Left renal pelvis (tissue), 4 donors: ENCODE measurements around the gene TMCO1. TPM values are rescaled to one million over a fixed set of nuclear protein-coding genes. Genes with fewer than 3 reads are reported as not detected.
"Not testable (repeated sequence)": the region's sequence is repeated elsewhere in the genome, so short reads cannot be mapped to it uniquely, and the experiment has no call there.

ENCODE experiments used
- DNase-seq, 4 donors: peaks; one replicate each; pipeline ENCODE4 v3.0.0-alpha.2; 2013; ENCODE audit warnings: low read depth in 4 of 4, low spot score in 3 of 4
- polyA plus RNA-seq, 4 donors: library from polyadenylated mRNA; unstranded; fragments of 120-200 nt; gene quantifications; one replicate each; pipeline ENCODE4 v1.2.1, GENCODE V29; 2013; ENCODE audit not compliant: insufficient read length in 4 of 4

TMCO1 gene, protein sequence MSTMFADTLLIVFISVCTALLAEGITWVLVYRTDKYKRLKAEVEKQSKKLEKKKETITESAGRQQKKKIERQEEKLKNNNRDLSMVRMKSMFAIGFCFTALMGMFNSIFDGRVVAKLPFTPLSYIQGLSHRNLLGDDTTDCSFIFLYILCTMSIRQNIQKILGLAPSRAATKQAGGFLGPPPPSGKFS
- 100 to 1,000 TPM; 104 to 192 (median 160) TPM for polyA plus RNA-seq

DNA sequence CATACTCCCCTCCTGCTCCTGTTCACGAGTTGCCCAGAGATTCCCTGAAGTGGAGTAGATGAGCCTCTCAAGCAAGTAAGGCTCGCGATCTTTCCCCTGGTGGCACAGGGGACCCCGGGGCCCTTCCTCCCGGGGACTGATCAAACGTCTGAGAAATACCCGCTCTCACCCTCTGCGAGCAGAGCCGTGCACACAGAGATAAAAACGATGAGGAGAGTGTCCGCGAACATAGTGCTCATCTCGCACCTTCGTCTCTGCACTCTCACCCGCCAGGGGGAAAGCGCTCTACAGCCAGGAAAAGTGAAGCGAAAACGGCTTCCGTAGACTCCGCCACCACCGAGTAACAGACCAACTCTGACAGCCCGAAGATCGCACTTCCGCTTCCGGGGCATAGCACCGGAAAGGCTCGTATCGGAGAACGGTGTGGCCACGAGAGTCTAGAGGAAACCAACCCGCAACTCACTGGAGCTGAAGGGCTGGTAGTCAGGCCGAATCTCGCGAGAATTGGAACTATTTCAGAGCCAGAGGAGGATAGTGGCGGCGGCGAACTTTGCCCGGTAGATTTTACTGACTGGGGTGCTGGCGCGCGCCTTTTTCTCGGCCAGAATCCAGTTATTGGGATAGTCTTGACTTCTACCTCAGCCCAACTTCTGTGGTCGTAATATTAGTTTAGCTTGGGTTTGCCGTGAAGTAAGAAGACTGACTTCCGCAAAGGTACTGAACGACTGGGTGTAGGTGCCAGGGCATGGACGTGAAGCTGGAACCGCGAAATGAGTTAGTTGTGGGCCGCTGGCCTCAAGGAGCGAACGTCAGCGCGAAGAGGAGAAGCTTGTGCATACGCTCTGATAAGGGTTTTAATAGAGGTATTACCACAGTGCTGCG is at the start of gene TMCO1:
Gene TMCO1 (minus strand): TSS at position 356 of the 882 bp plus-strand sequence. CDS start 117 bp downstream, at position 239.
- peak; percentile 88 to 96 (median 90) for DNase-seq

- no peak for DNase-seq
Measured at GRCh38 chr1:165816826-165817497, 48.3 kb upstream of the TMCO1 start.

DNA sequence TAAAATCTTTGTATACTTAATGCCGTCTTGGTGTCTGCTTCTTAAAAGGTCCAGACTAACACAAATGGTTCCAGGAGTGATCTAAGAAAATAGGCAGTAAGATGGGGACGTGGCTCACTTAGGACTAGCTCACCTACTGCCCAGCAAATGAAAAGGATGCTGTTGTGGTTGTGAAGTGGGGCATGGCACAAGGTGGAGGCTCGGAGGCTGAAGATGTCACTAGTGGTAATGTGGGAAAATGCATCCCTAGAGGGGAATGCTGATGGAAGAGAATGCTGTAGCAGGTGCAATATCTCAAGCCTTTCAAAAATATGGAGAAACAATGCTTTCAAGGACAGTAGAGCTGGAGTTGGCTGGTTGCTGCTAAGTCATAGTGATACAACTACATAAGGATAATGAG is 47.5 kb upstream of the TMCO1 start:
- DNase-seq = no peak

DNA sequence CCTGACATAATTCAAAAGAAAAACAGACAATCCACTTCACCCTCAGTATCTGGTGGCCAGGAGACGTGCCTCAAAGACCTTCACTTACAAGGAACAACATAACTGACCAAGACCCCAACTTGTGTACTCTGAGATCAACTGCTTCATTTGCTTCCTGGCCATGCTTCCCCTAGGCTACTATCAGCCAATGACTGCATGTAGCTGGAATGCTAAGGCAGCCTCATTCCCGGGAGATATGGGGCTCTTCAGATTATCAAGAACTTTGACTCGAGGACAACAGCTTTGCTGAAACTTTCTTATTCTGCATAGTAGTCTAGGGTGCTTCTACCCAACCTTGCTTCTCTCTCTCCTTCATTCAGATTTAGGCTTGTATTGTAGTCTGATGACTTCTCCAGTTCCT is 47.1 kb upstream of the TMCO1 start:
- DNase-seq = no peak

GRCh38 chr1:165807613-165808012 is 38.9 kb upstream of the TMCO1 start:
- no peak for DNase-seq

DNA sequence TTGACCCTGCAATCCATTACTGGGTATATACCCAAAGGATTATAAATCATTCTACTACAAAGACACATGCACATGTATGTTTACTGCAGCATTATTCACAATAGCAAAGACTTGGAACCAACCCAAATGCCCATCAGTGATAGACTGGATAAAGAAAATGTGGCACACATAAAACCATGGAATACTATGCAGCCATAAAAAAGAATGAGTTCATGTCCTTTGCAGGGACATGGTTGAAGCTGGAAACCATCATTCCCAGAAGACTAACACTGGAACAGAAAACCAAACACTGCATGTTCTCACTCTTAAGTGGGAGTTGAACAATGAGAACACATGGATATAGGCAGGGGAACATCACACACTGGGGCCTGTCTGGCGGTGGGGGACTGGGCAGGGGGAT is 35.8 kb upstream of the TMCO1 start:
- DNase-seq = not testable (repeated sequence)

GRCh38 chr1:165799387-165799786 is 30.7 kb upstream of the TMCO1 start:
- no peak for DNase-seq

DNA sequence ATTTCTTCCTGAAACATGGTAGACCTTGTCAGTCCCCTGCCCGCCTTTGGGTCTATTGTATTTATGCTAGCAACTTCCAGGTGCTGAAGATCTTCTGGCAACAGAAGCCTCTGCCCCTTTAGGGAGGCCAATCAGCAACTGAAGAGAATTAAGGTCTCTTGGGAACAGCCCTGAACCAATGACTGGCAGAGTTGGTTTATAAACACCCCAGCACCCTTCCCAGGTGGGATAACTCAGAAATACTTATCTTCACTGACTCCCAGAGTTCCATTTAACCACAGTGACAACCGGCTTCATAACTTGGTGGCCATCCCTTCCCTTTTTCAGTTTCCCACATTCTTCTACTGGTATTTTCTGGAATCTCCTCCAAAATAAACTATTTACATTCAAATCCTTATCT is 27.2 kb upstream of the TMCO1 start:
- no peak for DNase-seq

GRCh38 chr1:165793951-165794350 is 25.3 kb upstream of the TMCO1 start:
- DNase-seq = no peak

GRCh38 chr1:165787741-165788140 is 19.1 kb upstream of the TMCO1 start:
- no peak for DNase-seq

- not testable (repeated sequence) for DNase-seq
Measured at GRCh38 chr1:165783519-165783918, 14.9 kb upstream of the TMCO1 start.

DNA sequence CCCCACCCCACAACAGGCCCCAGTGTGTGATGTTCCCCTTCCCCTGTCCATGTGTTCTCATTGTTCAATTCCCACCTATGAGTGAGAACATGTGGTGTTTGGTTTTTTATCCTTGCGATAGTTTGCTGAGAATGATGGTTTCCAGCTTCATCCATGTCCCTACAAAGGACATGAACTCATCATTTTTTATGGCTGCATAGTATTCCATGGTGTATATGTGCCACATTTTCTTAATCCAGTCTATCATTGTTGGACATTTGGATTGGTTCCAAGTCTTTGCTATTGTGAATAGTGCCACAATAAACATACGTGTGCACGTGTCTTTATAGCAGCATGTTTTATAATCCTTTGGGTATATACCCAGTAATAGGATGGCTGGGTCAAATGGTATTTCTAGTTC is 9.5 kb upstream of the TMCO1 start:
- not testable (repeated sequence) for DNase-seq

DNA sequence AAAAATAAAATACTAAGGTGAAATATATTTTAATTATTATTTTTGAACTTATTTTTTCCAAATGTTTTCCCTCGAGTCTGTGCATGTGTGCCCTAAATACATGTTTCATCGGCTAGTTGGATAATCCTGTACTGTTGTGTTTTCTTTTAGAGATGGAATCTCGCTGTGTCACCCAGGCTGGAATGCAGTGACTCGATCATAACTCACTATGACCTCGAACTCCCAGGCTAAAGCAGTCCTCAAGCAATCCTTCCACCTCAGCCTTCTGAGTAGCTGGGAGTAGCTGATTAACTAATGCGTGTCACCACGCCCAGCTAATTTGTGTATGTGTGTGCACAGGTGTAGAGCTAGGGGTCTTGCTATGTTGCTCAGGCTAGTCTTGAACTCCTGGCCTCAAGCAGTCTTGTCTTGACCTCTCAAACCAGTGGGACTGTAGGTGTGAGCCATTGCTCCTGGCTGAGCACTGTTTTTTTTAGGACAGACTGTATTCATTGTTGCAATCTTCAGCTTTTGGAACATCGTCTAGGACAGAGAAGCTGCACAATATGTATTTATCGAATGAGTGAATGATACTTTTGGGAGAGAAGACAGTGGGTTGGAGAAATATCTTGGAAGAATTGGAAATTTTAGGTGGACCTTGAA is 4.8 kb upstream of the TMCO1 start:
- no peak for DNase-seq

- DNase-seq = no peak
Measured at GRCh38 chr1:165772739-165773138, 4.1 kb upstream of the TMCO1 start.

DNA sequence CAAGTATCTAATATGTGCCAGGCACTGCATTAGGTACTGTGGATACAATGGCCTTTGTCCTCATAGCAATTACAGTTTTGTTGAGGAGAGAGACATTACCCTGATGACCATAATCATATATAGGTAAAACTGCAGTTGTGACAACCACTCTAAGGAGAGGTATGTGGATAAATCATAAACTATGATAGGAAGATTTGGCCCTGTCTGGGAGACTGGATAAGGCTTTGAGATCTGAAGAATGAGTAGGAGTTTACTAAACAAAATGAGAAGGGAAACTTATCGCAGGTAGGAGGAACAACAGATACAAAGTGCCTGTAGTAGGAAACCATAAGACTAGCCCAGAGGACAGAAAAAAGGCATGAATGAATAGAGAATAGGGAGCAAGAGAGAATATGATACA is 4.4 kb downstream of the TMCO1 start:
- DNase-seq = no peak

DNA sequence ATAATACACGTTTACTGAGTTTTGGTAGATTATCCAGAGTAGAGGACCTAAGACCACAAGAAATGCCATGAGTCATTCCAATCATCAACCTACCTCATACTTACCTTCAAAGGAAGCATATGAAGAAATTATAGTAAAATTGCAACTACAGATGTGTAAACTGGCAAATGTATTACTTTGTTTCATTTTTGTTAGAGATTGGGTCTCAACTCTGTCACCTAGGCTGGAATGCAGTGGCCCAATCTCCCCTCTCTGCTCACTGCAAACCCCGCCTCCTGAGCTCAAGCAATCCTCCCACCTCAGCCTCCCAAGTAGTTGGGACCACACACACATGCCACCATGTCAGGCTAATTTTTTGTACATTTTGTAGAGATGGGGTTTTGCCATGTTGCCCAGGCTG is 5.2 kb downstream of the TMCO1 start:
- DNase-seq = no peak

GRCh38 chr1:165762725-165763124 is 5.9 kb downstream of the TMCO1 start:
- DNase-seq = no peak

DNA sequence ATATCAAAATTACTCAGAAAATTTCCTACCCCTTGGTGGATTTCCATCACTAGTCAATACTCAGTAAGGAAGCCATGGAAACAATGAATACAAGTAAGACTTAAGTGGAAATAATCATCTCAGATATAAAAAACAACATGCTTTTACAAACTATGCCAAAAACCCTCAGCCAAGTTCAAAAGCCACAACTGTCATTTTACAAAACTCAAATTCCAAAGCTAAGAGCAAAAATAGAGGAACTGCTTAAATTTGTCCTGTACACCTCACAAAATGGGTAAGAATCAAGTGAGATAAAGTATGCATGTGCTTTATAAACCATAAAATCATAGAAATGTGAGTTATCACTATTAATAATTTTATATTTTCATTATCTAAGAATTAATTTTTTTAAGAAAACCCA is 9.6 kb downstream of the TMCO1 start:
- no peak for DNase-seq

- DNase-seq = no peak
Measured at GRCh38 chr1:165755393-165756010, 13.2 kb downstream of the TMCO1 start.

- no peak for DNase-seq
Measured at GRCh38 chr1:165753934-165754333, 14.7 kb downstream of the TMCO1 start.

DNA sequence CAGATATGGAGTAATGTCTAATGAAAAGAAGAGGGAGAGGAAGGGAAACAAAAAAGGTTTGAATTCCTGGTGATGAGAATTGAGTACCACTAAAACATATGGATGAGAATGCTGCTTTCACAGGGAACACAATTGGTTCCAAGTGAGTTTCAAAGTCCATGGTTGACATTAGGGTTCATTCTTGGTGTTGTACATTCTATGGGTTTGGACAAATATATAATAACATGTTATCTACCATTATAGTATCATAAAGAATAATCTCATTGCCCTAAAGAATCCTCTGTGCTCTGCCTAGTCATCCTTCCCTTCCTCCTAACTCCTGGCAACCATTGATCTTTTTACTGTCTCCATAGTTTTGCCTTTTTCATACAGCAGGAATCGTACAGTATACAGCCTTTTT is 20.1 kb downstream of the TMCO1 start:
- DNase-seq = no peak
